Measurements from ENCODE around the gene CFLAR.
"Not testable (repeated sequence)": the region's sequence is repeated elsewhere in the genome, so short reads cannot be mapped to it uniquely, and the experiment has no call there.

CFLAR gene

DNA sequence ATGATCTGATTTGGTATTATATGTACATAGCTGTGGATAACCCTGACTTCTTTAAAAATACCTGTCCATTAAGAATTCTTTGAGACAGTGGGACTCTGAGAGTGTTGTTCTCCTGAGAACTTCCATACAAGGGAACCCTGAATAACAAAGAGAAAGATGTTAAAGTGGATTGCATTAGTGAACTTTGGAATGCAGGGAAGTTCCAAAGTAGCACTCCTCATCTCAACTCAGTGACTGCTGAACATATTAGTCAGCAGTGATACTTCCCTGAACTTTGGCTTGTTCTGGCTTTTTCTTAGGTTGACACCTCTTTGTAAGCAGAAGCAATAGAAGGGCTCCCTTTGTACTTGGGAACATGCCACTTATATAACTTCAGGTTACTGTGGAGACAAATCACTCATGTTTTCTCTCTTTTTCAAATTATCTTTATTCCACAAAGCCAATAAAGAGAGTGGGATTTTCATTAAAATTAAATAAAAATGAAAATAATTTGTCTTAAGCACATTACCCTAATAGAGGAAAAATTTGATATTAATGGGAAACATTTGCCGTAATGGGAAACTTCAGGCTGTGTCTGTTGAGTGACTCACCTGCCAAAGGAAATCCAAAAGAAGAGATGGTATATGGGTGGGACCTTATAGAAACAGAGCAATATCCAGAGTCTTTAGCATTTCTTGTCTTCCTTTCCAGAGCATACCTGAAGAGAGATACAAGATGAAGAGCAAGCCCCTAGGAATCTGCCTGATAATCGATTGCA, 33.3 kb downstream of the CFLAR start:
- no peak for DNase-seq (ENCODE audit: low read depth)

GRCh38 chr2:201149821-201150165, 33.8 kb downstream of the CFLAR start:
- DNase-seq (ENCODE audit: low read depth), result not testable (repeated sequence)

DNA sequence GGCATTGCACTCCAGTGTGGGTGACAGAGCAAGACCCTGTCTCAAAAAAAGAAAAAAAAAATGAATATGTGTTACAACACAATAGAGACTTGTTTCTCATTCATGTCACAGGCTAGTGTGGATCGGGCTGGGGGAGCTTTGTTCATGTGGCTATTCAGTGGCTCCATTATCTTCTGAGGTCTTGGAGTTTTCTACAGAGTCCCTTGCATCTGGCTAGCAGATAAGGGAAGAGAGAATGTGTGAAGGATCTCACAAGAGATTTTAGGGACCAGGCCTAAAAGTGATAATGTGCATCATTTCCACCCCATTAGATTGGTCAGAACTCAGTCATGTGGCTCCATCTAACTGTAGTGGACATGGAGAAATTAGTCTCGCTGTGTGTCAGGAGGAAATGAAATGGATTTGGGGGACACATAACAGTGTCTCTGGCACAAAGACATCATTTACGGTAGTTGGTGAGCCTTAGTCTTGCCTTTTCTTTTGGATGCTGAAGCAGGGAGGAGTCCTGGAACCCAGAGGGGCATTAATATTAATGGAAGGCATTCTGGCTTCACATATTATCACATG, 34.6 kb downstream of the CFLAR start:
- DNase-seq (ENCODE audit: low read depth), result no peak

DNA sequence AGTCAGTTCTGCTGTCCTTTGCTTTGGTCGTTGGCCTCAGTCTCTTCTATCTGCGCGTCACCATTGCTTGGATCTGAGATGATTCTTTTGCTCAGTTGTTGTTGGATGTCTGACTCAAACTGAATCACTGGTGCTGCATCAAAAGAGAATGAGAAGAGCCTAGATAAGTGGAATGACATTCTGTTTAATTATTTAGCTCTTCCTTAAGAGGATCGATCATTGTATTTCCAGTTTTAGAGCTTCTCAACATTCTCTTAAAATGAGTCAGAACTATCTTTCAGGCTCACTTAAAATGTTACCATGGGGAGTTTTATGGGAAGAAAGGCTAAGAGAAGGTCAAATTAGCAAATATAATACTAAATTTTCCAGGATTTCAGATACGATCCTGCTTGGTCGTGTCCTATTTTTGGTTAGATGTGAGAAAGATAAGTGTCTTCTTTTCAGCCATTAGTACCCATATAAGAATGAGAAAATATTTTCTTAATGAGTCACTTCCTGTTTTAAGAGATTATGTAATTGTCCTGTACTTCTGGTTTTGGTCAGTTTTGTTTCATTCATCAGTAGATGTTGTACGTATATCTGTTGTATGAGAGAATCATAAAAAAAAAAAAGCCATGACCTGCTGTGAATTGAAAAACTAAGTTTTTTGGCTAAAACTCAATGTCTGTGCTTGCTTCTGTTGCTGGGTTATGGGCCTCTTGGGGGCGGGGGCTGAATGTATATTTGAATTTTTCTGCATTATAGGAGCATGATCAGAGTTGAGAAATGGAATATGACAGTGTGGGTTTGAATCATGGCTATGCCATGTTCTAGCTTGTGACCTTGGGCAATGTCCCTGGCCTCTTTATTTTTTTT, 35.4 kb downstream of the CFLAR start:
- DNase-seq (ENCODE audit: low read depth), result no peak

DNA sequence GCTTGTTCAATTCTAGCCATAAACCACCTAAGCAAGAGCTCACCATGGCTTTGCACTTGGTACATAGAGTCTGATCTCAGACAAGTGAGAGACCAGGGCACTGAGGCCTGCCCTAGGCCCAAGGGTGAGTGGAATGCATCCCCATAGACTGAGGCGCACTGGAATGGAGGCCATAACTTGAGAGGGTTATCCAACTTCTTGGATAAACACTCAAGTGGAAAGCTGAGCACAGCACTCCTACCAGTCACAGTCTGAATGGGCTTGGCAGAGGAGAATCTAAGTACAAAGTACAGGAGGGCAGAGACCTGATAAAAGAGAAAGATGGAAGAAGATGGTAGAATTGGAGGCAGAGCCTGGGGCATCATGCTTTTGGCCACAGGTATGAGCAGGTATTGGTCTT, 36.6 kb downstream of the CFLAR start:
- no peak for DNase-seq (ENCODE audit: low read depth)

GRCh38 chr2:201152999-201153815, 37.2 kb downstream of the CFLAR start:
- DNase-seq (ENCODE audit: low read depth), result no peak

DNA sequence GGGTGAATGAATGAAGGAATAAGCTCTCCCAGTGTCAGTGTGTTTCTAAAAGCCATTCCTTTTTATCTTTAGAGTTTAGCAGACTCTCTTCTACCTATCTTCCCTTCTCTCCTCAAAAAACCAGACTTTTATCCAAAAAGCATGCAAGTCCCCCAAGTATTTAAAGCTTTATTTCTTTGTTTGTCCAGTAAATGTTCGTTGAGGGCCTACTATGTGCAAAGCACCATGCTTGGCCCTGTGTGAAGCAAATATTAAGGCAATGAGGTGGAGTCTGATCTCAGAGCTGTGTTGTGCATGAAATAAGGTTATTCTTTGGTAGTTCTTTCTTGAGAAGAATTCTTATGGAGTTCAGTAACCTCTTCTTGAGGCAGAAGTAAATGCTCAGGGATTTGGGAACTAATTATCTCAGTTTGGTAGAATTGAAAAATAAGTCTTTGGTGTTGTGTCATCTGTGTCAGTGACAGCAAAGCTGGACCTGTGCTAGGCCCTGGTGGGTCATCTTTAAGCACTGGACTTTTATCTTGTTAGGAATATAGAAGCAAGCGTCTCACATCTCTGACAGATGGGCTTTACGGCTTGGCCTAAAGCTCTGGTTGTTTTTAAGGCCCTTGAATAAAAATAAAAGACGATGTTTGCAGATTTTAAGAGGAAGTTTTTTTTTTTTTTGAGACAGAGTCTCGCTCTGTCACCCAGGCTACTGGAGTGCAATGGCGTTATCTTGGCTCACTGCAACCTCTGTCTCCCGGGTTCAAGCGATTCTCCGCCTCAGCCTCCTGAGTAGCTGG, 38.8 kb downstream of the CFLAR start:
- DNase-seq (ENCODE audit: low read depth), result no peak

DNA sequence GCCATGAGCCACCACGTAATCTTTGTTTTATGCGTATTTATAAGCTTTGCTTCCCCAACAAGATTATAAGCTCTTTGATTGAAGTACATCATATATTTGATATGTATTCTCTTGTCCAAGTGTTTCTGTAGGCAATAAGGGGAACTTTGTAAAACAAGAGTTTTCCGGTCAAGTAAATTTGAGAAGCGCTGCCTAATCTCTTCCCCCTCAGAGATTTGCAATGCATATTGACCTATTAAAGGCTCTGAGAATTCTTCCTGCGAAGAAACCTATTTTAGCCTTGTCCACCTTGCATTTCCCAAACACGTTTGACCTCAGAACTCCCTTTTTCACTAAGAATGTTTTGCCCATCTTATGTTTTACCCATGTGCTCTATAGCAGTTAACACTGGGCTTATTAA, 40.1 kb downstream of the CFLAR start:
- DNase-seq (ENCODE audit: low read depth), result no peak

GRCh38 chr2:201156640-201157039, 40.7 kb downstream of the CFLAR start:
- no peak for DNase-seq (ENCODE audit: low read depth)

DNA sequence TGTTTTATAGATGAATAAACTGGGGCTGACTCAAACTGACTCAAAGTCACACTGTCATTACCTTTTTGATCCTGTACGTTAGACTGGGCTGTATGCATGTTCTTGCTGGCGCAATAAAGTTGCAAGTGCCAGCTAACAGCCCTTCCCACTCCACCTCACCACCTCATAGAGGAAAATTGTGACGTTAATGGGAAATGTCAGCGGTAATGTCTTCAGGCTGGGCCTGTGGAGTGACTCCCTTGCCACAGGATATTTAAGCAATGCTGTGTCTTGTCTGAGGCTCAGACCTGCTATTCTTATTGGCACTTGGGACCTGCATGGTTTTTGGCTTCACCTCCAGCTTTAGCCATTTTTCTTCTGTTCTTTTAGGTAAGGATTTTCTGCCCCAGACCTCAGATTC, 41.7 kb downstream of the CFLAR start:
- no peak for DNase-seq (ENCODE audit: low read depth)

- DNase-seq (ENCODE audit: low read depth), result peak; percentile 93
These were observed 42.4 kb downstream of the CFLAR start for GRCh38 chr2:201158111-201158929.

DNA sequence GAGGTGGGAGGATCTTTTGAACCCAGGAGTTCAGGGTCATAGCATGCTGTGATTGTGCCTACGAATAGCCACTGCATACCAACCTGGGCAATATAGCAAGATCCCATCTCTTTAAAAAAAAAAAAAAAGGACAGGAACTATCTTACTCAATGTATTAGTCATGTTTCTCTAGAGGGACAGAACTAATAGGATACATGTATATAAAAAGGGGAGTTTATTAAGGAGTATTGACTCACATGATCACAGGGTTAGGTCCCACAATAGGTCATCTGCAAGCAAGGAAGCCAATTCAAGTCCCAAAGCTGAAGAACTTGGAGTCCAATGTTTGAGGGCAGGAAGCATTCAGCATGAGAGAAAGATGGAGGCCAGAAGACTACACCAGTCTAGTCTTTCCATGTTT, 48.2 kb downstream of the CFLAR start:
- no peak for DNase-seq (ENCODE audit: low read depth)

GRCh38 chr2:201167546-201167945, 51.6 kb downstream of the CFLAR start:
- no peak for DNase-seq (ENCODE audit: low read depth)

DNA sequence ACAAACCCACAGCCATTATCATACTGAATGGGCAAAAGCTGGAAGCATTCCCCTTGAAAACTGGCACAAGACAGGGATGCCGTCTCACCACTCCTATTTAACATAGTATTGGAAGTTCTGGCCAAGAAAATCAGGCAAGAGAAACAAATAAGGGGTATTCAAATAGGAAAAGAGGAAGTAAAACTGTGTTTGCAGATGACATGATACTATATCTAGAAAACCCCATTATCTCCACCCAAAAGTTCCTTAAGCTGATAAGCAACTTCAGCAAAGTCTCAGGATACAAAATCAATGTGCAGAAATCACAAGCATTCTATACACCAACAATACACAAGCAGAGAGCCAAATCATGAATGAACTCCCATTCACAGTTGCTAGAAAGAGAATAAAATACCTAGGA, 52.5 kb downstream of the CFLAR start:
- DNase-seq (ENCODE audit: low read depth), result not testable (repeated sequence)

DNA sequence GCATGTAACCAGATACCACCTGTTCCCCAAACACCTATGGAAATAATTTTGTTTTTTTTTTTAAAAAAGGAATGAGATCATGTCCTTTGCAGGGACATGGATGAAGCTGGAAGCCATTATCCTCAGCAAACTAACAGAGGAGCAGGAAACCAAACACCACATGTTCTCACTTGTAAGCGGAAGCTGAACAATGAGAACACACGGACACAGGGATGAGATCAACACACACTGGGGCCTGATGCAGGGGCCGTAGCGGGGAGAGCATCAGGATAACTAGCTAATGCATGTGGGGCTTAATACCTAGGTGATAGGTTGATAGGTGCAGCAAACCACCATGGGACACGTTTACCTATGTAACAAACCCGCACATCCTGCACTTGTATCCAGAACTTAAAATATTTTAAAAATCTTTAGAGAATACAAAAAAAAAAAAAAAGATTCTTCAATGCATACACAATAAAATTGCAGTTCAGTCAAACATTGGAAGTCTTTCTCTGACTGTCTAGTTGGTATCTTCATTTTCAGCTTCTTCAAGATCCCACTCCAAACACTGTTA, 55.4 kb downstream of the CFLAR start:
- DNase-seq (ENCODE audit: low read depth), result no peak

DNA sequence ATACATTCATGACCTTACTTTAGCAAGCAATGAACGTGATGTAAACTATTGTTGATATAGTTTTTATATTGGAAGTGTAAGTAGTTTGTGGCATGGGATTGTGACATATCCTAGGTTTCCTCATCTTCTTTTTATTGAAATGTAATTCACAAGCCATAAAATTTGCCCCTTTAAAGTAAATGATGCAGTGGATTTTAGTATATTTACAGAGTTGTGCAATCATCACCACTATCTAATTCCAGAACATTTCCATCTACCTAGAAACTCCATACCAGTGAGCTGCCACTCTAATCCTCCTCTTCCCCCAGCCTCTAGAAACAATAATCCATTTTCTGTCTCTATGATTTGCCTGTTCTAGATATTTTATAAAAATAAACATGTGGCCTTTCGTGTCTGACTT, 56.3 kb downstream of the CFLAR start:
- DNase-seq (ENCODE audit: low read depth), result no peak

DNA sequence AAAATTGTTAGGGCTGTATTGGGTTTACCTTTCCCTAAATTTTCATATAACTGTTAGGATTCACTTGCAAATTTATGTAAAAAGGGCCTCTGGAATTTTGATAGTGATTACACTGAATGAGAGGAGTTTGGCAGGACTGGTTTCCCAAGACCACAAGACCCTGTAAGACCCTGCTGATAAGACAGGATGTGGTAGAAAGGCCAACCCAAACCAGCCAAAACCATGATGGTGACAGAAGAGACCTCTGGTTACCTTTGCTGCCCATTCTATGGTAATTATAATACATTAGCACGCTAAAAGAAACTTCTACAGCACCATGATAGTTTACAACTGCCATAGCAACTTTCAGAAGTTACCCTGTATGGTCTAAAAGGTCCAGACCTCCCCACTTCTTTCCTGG, 58.7 kb downstream of the CFLAR start:
- DNase-seq (ENCODE audit: low read depth), result no peak

DNA sequence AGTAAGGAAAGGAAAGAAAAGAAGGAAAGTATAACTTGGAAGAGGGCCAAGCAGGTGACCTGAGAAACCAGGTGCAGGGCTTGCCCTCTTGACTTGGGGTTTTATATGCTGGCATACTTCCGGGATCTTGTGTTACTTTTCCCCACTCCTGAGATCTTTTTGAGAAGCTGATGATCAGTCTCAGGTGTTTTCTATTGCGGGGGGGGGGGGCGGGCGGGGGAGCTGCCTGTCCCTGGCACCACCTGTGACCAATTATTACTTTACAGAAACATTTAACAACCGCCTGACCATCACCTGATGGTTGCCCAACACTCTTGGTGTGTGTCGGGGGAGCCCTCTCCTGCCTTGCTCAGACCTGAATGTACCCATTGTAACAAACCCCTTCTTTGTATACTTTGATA, 60.1 kb downstream of the CFLAR start:
- DNase-seq (ENCODE audit: low read depth), result no peak

DNA sequence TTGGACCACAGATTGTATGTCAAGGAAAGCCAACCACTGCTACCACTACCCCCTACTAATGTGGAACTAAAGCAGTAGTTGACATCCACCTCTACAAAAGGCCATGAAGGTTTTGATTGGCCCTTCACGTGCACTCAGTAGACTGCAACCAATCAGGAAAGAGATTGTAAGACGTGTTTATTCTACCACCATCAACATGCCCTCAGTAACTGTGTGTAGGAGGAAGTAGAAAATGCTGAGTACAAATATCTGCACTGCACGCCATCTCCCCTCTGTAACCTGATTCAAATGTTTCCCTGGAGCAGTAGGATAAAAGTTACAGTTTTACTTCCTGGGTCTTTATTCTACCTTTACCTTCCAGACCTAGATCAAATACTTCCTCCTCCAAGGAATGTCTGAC, 64.0 kb downstream of the CFLAR start:
- DNase-seq (ENCODE audit: low read depth), result no peak

DNA sequence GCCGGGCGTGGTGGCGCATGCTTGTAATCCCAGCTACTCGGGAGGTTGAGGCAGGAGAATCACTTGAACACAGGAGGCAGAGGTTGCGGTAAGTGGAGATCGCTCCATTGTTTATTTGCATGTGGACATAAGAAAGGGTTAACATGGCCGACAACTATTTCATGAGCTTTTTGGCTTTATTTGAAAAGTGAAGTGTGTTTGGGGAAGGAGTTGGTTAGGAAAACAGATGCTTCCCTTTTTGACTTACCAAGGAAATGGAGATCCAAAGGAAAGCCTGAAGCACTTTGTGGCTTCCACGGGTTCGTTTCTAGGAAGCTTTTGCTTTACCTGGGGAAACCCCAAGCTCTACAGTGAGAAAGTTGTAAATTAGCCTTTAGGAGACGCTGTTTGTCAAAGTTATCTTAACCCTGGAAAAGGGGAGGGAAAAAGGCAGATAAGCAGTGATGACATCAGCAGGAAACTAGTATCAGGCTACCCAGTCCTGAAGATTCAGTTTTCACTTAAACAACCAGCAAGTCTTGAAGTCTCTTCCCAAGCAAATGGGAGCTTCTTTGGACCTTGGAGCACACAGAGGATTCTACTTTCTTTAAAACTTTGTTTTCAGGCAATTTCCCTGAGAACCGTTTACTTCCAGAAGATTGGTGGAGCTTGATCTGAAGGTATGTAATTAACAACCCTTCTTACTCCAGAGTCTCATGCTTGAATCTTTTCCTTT, 66.8 kb downstream of the CFLAR start, which contains the start of gene CASP10:
Gene CASP10 (plus strand): TSS at position 492 of the 715 bp plus-strand sequence. CDS start 2,637 bp downstream, outside the sequence.
- DNase-seq (ENCODE audit: low read depth), result peak; percentile 71

Measured in CMK (cell line).